H1 (cell line): ENCODE measurements around the gene SPRR2B. TPM values are rescaled to one million over a fixed set of nuclear protein-coding genes. Genes with fewer than 3 reads are reported as not detected.
"Not testable (repeated sequence)": the region's sequence is repeated elsewhere in the genome, so short reads cannot be mapped to it uniquely, and the experiment has no call there.

Source experiments
- CTCF ChIA-PET: fragments of 300-600 bp; sonication (Branson Sonifier 250); formaldehyde crosslinking; loops from one replicate; lab custom pipeline; 2021; ENCODE audit not compliant: partially characterized antibody; lab: Charles Lee
- POLR2A ChIA-PET: fragments of 300-600 bp; sonication (Branson Sonifier 250); formaldehyde crosslinking; loops from one replicate; lab custom pipeline; 2021; ENCODE audit warnings: inconsistent platforms; ENCODE audit not compliant: partially characterized antibody; lab: Charles Lee
- DNase-seq, 2 experiments: peaks; one replicate each; pipeline versions ENCODE4 v3.0.0 to v3.0.0-alpha.2; 2010 to 2022; ENCODE audit warnings: low spot score in 2 of 2, low read depth in 1 of 2, mixed read lengths in 1 of 2
- FAIRE-seq: peaks from 2 replicates; lab custom pipeline; 2011; peaks lifted over from hg19 to GRCh38; lab: Jason Lieb, UNC
- H2AFZ ChIP-seq: 2 replicates; pipeline ENCODE4 v1.8.1; 2012; ENCODE audit warnings: low read length, inconsistent platforms
- H2AK5ac ChIP-seq: 2 replicates; pipeline ENCODE4 v1.6.1; 2013; ENCODE audit warnings: low read depth, low read length
- H2BK120ac ChIP-seq: replicated peaks from 2 replicates; pipeline ENCODE3; 2013; ENCODE audit warnings: low read depth, low read length, inconsistent platforms
- H2BK12ac ChIP-seq: 2 replicates; pipeline ENCODE4 v1.6.1; 2013; ENCODE audit warnings: low read depth, low read length
- H2BK15ac ChIP-seq: 2 replicates; pipeline ENCODE4 v1.6.1; 2013; ENCODE audit warnings: low read length
- H2BK20ac ChIP-seq: 2 replicates; pipeline ENCODE4 v1.6.1; 2013; ENCODE audit warnings: low read length
- H2BK5ac ChIP-seq: 2 replicates; pipeline ENCODE4 v1.6.1; 2013; ENCODE audit warnings: low read depth, low read length
- H3K14ac ChIP-seq: 2 replicates; pipeline ENCODE4 v1.6.1; 2013; ENCODE audit warnings: inconsistent platforms; ENCODE audit not compliant: insufficient read length
- H3K18ac ChIP-seq: 2 replicates; pipeline ENCODE4 v1.6.1; 2013; ENCODE audit warnings: low read length; ENCODE audit errors: extremely low read depth
- H3K23ac ChIP-seq: 2 replicates; pipeline ENCODE4 v1.6.1; 2013; ENCODE audit warnings: inconsistent platforms; ENCODE audit not compliant: insufficient read length
- H3K23me2 ChIP-seq: 2 replicates; pipeline ENCODE4 v1.6.1; 2013; ENCODE audit warnings: low read depth, low read length
- H3K27ac ChIP-seq: 2 replicates; pipeline ENCODE4 v1.6.1; 2011; ENCODE audit warnings: low read depth, low read length, inconsistent platforms
- H3K27me3 ChIP-seq, 4 experiments: replicated peaks in 1 of 4; 1 replicate in 1 of 4; 2 replicates in 3 of 4; pipeline versions ENCODE4 v1.6.1 to v1.8.1; 2011 to 2013; ENCODE audit warnings: low read length in 3 of 4, mild to moderate bottlenecking in 3 of 4, inconsistent platforms in 2 of 4, mixed read lengths in 2 of 4, moderate library complexity in 1 of 4; ENCODE audit not compliant: control insufficient read depth in 3 of 4, insufficient read depth in 3 of 4; ENCODE audit errors: extremely low read depth in 1 of 4
- H3K36me3 ChIP-seq, 4 experiments: 2 replicates each; pipeline versions ENCODE4 v1.6.1 to v1.8.1; 2011 to 2013; ENCODE audit warnings: mild to moderate bottlenecking in 4 of 4, low read length in 3 of 4, moderate library complexity in 2 of 4, control low read depth in 1 of 4, inconsistent platforms in 1 of 4; ENCODE audit not compliant: insufficient read depth in 4 of 4, control insufficient read depth in 2 of 4
- H3K4ac ChIP-seq: replicated peaks from 2 replicates; pipeline ENCODE3; 2013; ENCODE audit warnings: low read length, low read depth, mixed read lengths, inconsistent platforms; ENCODE audit not compliant: insufficient read length
- H3K4me1 ChIP-seq, 4 experiments: replicated peaks in 1 of 4; 1 replicate in 1 of 4; 2 replicates in 3 of 4; pipeline versions ENCODE4 v1.6.1 to v1.8.1; 2011 to 2013; ENCODE audit warnings: low read length in 3 of 4, inconsistent platforms in 2 of 4, mixed read lengths in 1 of 4; ENCODE audit not compliant: insufficient read depth in 4 of 4, control insufficient read depth in 3 of 4
- H3K4me2 ChIP-seq, 2 experiments: 2 replicates each; pipeline versions ENCODE4 v1.6.1 to v1.8.1; 2011 to 2013; ENCODE audit warnings: low read depth in 2 of 2, low read length in 2 of 2, control low read depth in 1 of 2, inconsistent platforms in 1 of 2, mild to moderate bottlenecking in 1 of 2; ENCODE audit not compliant: insufficient read depth in 1 of 2
- H3K4me3 ChIP-seq, 4 experiments: fragments of 200-600, 300-600 bp in 1 of 4; sonication (generic), shearing (Covaris generic), sonication (Bioruptor Twin) in 1 of 4; 2 replicates each; pipeline versions ENCODE4 v1.5.1 to v1.8.1; 2011 to 2016; ENCODE audit warnings: low read length in 4 of 4, low read depth in 3 of 4, control low read depth in 2 of 4, inconsistent platforms in 2 of 4, mild to moderate bottlenecking in 2 of 4, mixed read lengths in 1 of 4, moderate library complexity in 1 of 4; ENCODE audit not compliant: insufficient read depth in 2 of 4; ENCODE audit errors: extremely low read depth in 1 of 4
- H3K56ac ChIP-seq: replicated peaks from 2 replicates; pipeline ENCODE3; 2013; ENCODE audit warnings: low read depth, mild to moderate bottlenecking, mixed read lengths, low read length, inconsistent platforms; ENCODE audit not compliant: insufficient read length
- H3K79me1 ChIP-seq: 2 replicates; pipeline ENCODE4 v1.6.1; 2013; ENCODE audit warnings: low read depth, low read length, control low read depth
- H3K79me2 ChIP-seq, 2 experiments: 2 replicates each; pipeline versions ENCODE4 v1.6.1 to v1.8.1; 2012 to 2013; ENCODE audit warnings: low read length in 2 of 2, mild to moderate bottlenecking in 2 of 2, inconsistent platforms in 1 of 2; ENCODE audit not compliant: insufficient read depth in 2 of 2, control insufficient read depth in 1 of 2
- H3K9ac ChIP-seq, 4 experiments: replicated peaks in 1 of 4; 1 replicate in 1 of 4; 2 replicates in 3 of 4; pipeline versions ENCODE4 v1.6.1 to v1.8.1; 2011 to 2013; ENCODE audit warnings: low read depth in 3 of 4, low read length in 3 of 4, control low read depth in 2 of 4, mild to moderate bottlenecking in 2 of 4, moderate library complexity in 2 of 4, inconsistent platforms in 1 of 4; ENCODE audit errors: extremely low read depth in 1 of 4
- H3K9me3 ChIP-seq, 2 experiments: 2 replicates each; pipeline versions ENCODE4 v1.6.1 to v1.8.1; 2012 to 2013; ENCODE audit warnings: mild to moderate bottlenecking in 2 of 2, moderate library complexity in 2 of 2, control low read depth in 1 of 2, inconsistent platforms in 1 of 2, low read depth in 1 of 2, low read length in 1 of 2, mixed read lengths in 1 of 2; ENCODE audit not compliant: insufficient read depth in 2 of 2
- H4K20me1 ChIP-seq, 2 experiments: replicated peaks in 1 of 2; 2 replicates each; pipeline versions ENCODE3 to v1.8.1; 2011 to 2013; ENCODE audit warnings: inconsistent platforms in 2 of 2, low read length in 2 of 2, mild to moderate bottlenecking in 1 of 2; ENCODE audit not compliant: insufficient read depth in 2 of 2, control insufficient read depth in 1 of 2
- H4K5ac ChIP-seq: 2 replicates; pipeline ENCODE4 v1.6.1; 2013; ENCODE audit warnings: low read length, low read depth, mixed read lengths, inconsistent platforms; ENCODE audit not compliant: insufficient read length
- H4K8ac ChIP-seq: 2 replicates; pipeline ENCODE4 v1.8.0; 2013; ENCODE audit warnings: mild to moderate bottlenecking, moderate library complexity, low read length, inconsistent platforms; ENCODE audit not compliant: insufficient read depth; ENCODE audit errors: extremely low read depth
- H4K91ac ChIP-seq: replicated peaks from 2 replicates; pipeline ENCODE3; 2013; ENCODE audit warnings: low read length, mixed read lengths, inconsistent platforms; ENCODE audit not compliant: insufficient read length
- WGBS, 2 experiments: shearing (Covaris generic) in 1 of 2; methylation state at CpG; one replicate each; pipeline versions ENCODE4 v1.1.6 to v1.1.7; 2013 to 2015; ENCODE audit warnings: low lambda C conversion rate in 2 of 2, mixed read lengths in 2 of 2, inconsistent platforms in 1 of 2, low coverage in 1 of 2, missing lambda C conversion rate in 1 of 2; ENCODE audit not compliant: insufficient replicate concordance in 2 of 2, insufficient coverage in 1 of 2, insufficient read length in 1 of 2; ENCODE audit errors: extremely low coverage in 1 of 2, missing lambda C conversion rate in 1 of 2; 5-methylcytosine and 5-hydroxymethylcytosine counted together
- polyA plus RNA-seq, 7 experiments: library from polyadenylated mRNA; depleted of rRNA in 3 of 7; stranded (reverse) in 5 of 7; unstranded in 2 of 7; fragments of >200 nt in 5 of 7; fragments of 200-250 nt in 2 of 7; gene quantifications; 1 replicate in 5 of 7; 2 replicates in 1 of 7; 4 replicates in 1 of 7; pipeline versions ENCODE4 v1.2.1 to v1.2.3, GENCODE V29; 2011 to 2013; ENCODE audit warnings: missing spikeins in 2 of 7, mixed read lengths in 2 of 7
- small RNA-seq: library from polyadenylated mRNA; stranded (forward); fragments of <200 nt; extraction: miRNeasy Mini kit (QIAGEN cat#:217004); gene quantifications from one replicate; pipeline ENCODE3, GENCODE V24; 2013; ENCODE audit not compliant: insufficient read depth
- total RNA-seq: library from RNA; stranded (reverse); fragmentation: NEBNext Ultra II Directional; extraction: Animal tissue kit (Norgen Biotek cat#: 25700); gene quantifications from 2 replicates; pipeline ENCODE4 v1.2.1, GENCODE V29; 2021

SPRR2B gene
- total and polyA plus RNA-seq, 2 of the 8 experiments (the other 6 are each of a cell fraction or from before 2014, with no cell fraction given) = not detected

DNA sequence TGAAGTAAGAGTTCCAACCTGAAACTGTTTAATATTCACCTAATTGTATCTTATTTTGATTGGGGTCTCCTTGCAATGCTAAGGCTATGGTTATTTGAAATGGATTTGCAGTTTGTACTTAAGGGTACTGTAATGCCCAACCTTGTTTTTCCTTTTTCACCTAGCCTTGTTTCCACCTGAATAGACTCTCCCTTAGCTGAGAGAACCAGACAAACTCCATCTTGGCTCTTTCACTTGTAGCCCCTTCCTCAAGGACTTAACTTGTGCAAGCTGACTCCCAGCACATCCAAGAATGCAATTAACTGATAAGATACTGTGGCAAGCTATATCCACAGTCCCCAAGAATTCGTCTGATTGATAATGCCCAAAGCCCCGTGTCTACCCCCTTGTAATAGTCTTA, 49.6 kb downstream of the SPRR2B start:
- H2BK5ac ChIP-seq, H4K8ac ChIP-seq, H3K27me3 ChIP-seq, H3K79me1 ChIP-seq, H3K36me3 ChIP-seq, H4K20me1 ChIP-seq, H3K27ac ChIP-seq, H4K5ac ChIP-seq, H2AK5ac ChIP-seq, H3K4ac ChIP-seq, H2BK120ac ChIP-seq, H3K23ac ChIP-seq, H3K9ac ChIP-seq, H3K9me3 ChIP-seq, H2BK20ac ChIP-seq, H3K4me1 ChIP-seq, H2AFZ ChIP-seq, H3K4me2 ChIP-seq, POLR2A ChIA-PET, H3K23me2 ChIP-seq, H2BK15ac ChIP-seq, DNase-seq, FAIRE-seq, H3K56ac ChIP-seq, H4K91ac ChIP-seq, H3K18ac ChIP-seq, H3K14ac ChIP-seq, H3K79me2 ChIP-seq, H3K4me3 ChIP-seq, H2BK12ac ChIP-seq: not testable (repeated sequence)
- 82% methylated on average over 2 of the region's 2 CpGs; no CpG with 5 or more reads in 1 of the 2 experiments for WGBS, 2 experiments
- CTCF ChIA-PET = interaction anchor here (1.2 to 1.7 kb wide), 4 partner anchors 11 to 174 kb away, joined by 3 to 6 read pairs (median 4); no protein-coding TSS in a partner anchor

Small RNAs within 50 kb of the gene (small RNA-seq; reads per million reads assigned to genes)
- gene AL356867.1 = not detected

Other genes with a start within 250 kb of the SPRR2B start
- gene LCE1A, start 244.1 kb downstream of the SPRR2B start, total RNA-seq = not detected in 2 replicates
- not detected in 2 replicates for gene LCE1A, start 244.1 kb downstream of the SPRR2B start, polyA plus RNA-seq (2011; rRNA removed)
- gene LCE6A, start 228.8 kb downstream of the SPRR2B start, total RNA-seq = not detected in 2 replicates
- not detected in 2 replicates for gene LCE6A, start 228.8 kb downstream of the SPRR2B start, polyA plus RNA-seq (2011; rRNA removed)
- not detected in 2 replicates for gene LCE7A, start 211.6 kb downstream of the SPRR2B start, total RNA-seq
- gene LCE7A, start 211.6 kb downstream of the SPRR2B start, polyA plus RNA-seq (2011; rRNA removed) = not detected in 2 replicates
- gene SMCP, start 193.3 kb downstream of the SPRR2B start, total RNA-seq = not detected in 2 replicates
- gene SMCP, start 193.3 kb downstream of the SPRR2B start, polyA plus RNA-seq (2011; rRNA removed) = not detected in 2 replicates
- not detected in 2 replicates for gene IVL, start 163.1 kb downstream of the SPRR2B start, total RNA-seq
- gene IVL, start 163.1 kb downstream of the SPRR2B start, polyA plus RNA-seq (2011; rRNA removed) = not detected in 2 replicates
- gene SPRR5, start 124.4 kb downstream of the SPRR2B start, total RNA-seq = not detected in 2 replicates
- not detected in 2 replicates for gene SPRR5, start 124.4 kb downstream of the SPRR2B start, polyA plus RNA-seq (2011; rRNA removed)
- gene SPRR4, start 101.0 kb downstream of the SPRR2B start, total RNA-seq = not detected in 2 replicates
- gene SPRR4, start 101.0 kb downstream of the SPRR2B start, polyA plus RNA-seq (2011; rRNA removed) = not detected in 2 replicates
- gene SPRR1A, start 87.5 kb downstream of the SPRR2B start, total RNA-seq = not detected in 2 replicates
- not detected in 2 replicates for gene SPRR1A, start 87.5 kb downstream of the SPRR2B start, polyA plus RNA-seq (2011; rRNA removed)
- gene SPRR3, start 69.9 kb downstream of the SPRR2B start, total RNA-seq = not detected in 2 replicates
- not detected in 2 replicates for gene SPRR3, start 69.9 kb downstream of the SPRR2B start, polyA plus RNA-seq (2011; rRNA removed)
- not detected in 2 replicates for gene SPRR1B, start 40.4 kb downstream of the SPRR2B start, total RNA-seq
- 0.16 and 0.23 TPM in 2 replicates for gene SPRR1B, start 40.4 kb downstream of the SPRR2B start, polyA plus RNA-seq (2011; rRNA removed)
- not detected in 2 replicates for gene SPRR2D, start 30.5 kb downstream of the SPRR2B start, total RNA-seq
- gene SPRR2D, start 30.5 kb downstream of the SPRR2B start, polyA plus RNA-seq (2011; rRNA removed) = not detected in 2 replicates
- not detected in 2 replicates for gene SPRR2A, start 14.1 kb downstream of the SPRR2B start, total RNA-seq
- gene SPRR2A, start 14.1 kb downstream of the SPRR2B start, polyA plus RNA-seq (2011; rRNA removed) = not detected in 2 replicates
- not detected in 2 replicates for gene SPRR2E, start 22.9 kb upstream of the SPRR2B start, total RNA-seq
- gene SPRR2E, start 22.9 kb upstream of the SPRR2B start, polyA plus RNA-seq (2011; rRNA removed) = not detected in 2 replicates
- 1.0 and 1.1 TPM in 2 replicates for gene SPRR2F, start 41.9 kb upstream of the SPRR2B start, total RNA-seq
- gene SPRR2F, start 41.9 kb upstream of the SPRR2B start, polyA plus RNA-seq (2011; rRNA removed) = 0.49 and 0.50 TPM in 2 replicates
- gene SPRR2G, start 79.3 kb upstream of the SPRR2B start, total RNA-seq = not detected in 2 replicates
- not detected in 2 replicates for gene SPRR2G, start 79.3 kb upstream of the SPRR2B start, polyA plus RNA-seq (2011; rRNA removed)
- not detected in 2 replicates for gene LELP1, start 131.8 kb upstream of the SPRR2B start, total RNA-seq
- not detected in 2 replicates for gene LELP1, start 131.8 kb upstream of the SPRR2B start, polyA plus RNA-seq (2011; rRNA removed)
- gene PRR9, start 146.0 kb upstream of the SPRR2B start, total RNA-seq = not detected in 2 replicates
- gene PRR9, start 146.0 kb upstream of the SPRR2B start, polyA plus RNA-seq (2011; rRNA removed) = not detected in 2 replicates
- not detected in 2 replicates for gene LORICRIN, start 188.1 kb upstream of the SPRR2B start, total RNA-seq
- gene LORICRIN, start 188.1 kb upstream of the SPRR2B start, polyA plus RNA-seq (2011; rRNA removed) = 0.08 TPM in 1 of 2 replicates, not detected in the other
- gene PGLYRP3, start 241.3 kb upstream of the SPRR2B start, total RNA-seq = not detected in 2 replicates
- gene PGLYRP3, start 241.3 kb upstream of the SPRR2B start, polyA plus RNA-seq (2011; rRNA removed) = not detected in 2 replicates